ENCODE results near the gene LRRC27.

GRCh38 chr10:132393695-132394181 is 61.7 kb downstream of the LRRC27 start:
- no peak for TF ChIP-seq SMC3 (IDR thresholded peaks at IDR 0.05)
- no peak for TF ChIP-seq JUN (IDR thresholded peaks at IDR 0.05)
- TF ChIP-seq CEBPB (IDR thresholded peaks at IDR 0.05), result no peak
- no peak for TF ChIP-seq RCOR1 (IDR thresholded peaks at IDR 0.05; ENCODE audit: low read depth, low read length)
- no peak for TF ChIP-seq CTCF (IDR thresholded peaks at IDR 0.05)
- TF ChIP-seq MAX (IDR thresholded peaks at IDR 0.05), result no peak
- no peak for TF ChIP-seq JUNB (IDR thresholded peaks at IDR 0.05)
- TF ChIP-seq POLR2A (IDR thresholded peaks at IDR 0.05; ENCODE audit: low read length), result no peak
- no peak for TF ChIP-seq CHD2 (IDR thresholded peaks at IDR 0.05; ENCODE audit: low read length, partially characterized antibody)
- TF ChIP-seq EP300 (IDR thresholded peaks at IDR 0.05), result no peak
- TF ChIP-seq MAFK (IDR thresholded peaks at IDR 0.05; ENCODE audit: partially characterized antibody), result no peak
- no peak for TF ChIP-seq CHD4 (IDR thresholded peaks at IDR 0.05; ENCODE audit: borderline replicate concordance)
- no peak for TF ChIP-seq REST (IDR thresholded peaks at IDR 0.05)
